Breast epithelium (tissue), 4 donors: ENCODE results near the gene HOPX. TPM values are rescaled to one million over a fixed set of nuclear protein-coding genes. Genes with fewer than 3 reads are reported as not detected.
"Not testable (repeated sequence)": the region's sequence is repeated elsewhere in the genome, so short reads cannot be mapped to it uniquely, and the experiment has no call there.

Experiments used
- DNase-seq, 2 donors: peaks; one replicate each; pipeline ENCODE4 v3.0.0-alpha.2; 2019; ENCODE audit warnings: low spot score in 2 of 2
- H3K27ac ChIP-seq, 2 donors: fragments of 200-600 bp; sonication (generic) in 1 of 2; one replicate each; pipeline ENCODE4 v1.5.1; 2016 to 2019; ENCODE audit warnings: mild to moderate bottlenecking in 1 of 2
- H3K27me3 ChIP-seq, 2 donors: fragments of 200-600 bp; sonication (generic) in 1 of 2; one replicate each; pipeline versions ENCODE4 v1.5.1 to v1.6.0; 2017 to 2019; ENCODE audit warnings: control low read depth in 1 of 2, mild to moderate bottlenecking in 1 of 2
- H3K36me3 ChIP-seq: fragments of 200-600 bp; one replicate; pipeline ENCODE4 v1.5.1; 2019
- H3K4me1 ChIP-seq, 2 donors: fragments of 200-600 bp; sonication (generic); one replicate each; pipeline ENCODE4 v1.5.1; 2016 to 2019; ENCODE audit warnings: control low read depth in 1 of 2
- H3K4me3 ChIP-seq, 3 donors: fragments of 200-600 bp; sonication (generic); 1 replicate in 2 of 3; 2 replicates in 1 of 3; pipeline ENCODE4 v1.5.1; 2016 to 2019; ENCODE audit warnings: mild to moderate bottlenecking in 3 of 3, moderate library complexity in 2 of 3
- H3K9me3 ChIP-seq, 2 donors: fragments of 200-600 bp; sonication (generic) in 1 of 2; one replicate each; pipeline ENCODE4 v1.5.1; 2016 to 2019; ENCODE audit warnings: control low read depth in 1 of 2
- POLR2A ChIP-seq: fragments of 450-650 bp; IDR thresholded peaks from one replicate; pipeline ENCODE4 v1.6.1; 2016; ENCODE audit warnings: antibody characterized with exemption, mild to moderate bottlenecking, moderate library complexity
- POLR2AphosphoS5 ChIP-seq, 3 donors: sonication (generic); formaldehyde crosslinking; IDR thresholded peaks; one replicate each; pipeline ENCODE4 v1.6.1; 2017; ENCODE audit warnings: antibody characterized with exemption in 3 of 3
- intact Hi-C: fragments of 100-400 bp; cut with DNase I; formaldehyde crosslinking; loops from one replicate; pipeline ENCODE4 v1.15.1; 2023; ENCODE audit warnings: low total_unique reads
- total RNA-seq, 3 donors: library from RNA; depleted of rRNA; stranded (reverse); fragments of >200 nt; gene quantifications; one replicate each; pipeline ENCODE4 v1.1.0, GENCODE V29; 2016
- TF ChIP-seq, protein P1 (sequence below), 3 donors: fragments of 450-650 bp; IDR thresholded peaks; one replicate each; pipeline ENCODE4 v1.5.1; 2016 to 2017; ENCODE audit warnings: antibody characterized with exemption in 3 of 3, mild to moderate bottlenecking in 3 of 3, moderate library complexity in 3 of 3

HOPX gene
- total RNA-seq, 3 donors from 2014 or later, result 3.8 to 9.8 (median 4.8) TPM

DNA sequence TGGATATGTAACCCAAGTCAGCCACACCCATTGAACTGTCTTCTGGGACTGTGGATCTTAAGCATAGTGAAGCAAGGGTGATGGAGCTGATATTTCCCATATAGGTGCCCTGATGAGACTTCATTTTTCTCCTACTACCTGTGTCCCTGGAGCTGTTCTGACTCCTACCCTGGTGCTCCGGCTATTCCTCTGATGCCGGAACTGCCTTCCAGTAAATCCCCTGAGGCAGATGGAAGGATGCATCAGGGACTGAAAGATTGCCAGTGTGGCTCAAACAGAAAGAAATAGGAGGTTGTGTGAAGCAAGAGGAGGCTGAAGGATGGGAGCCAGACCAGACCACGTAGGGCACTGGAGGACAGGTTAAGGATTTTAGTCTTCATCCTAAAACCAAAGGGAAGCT is 74.7 kb downstream of the HOPX start:
- no peak overlapping the region for H3K4me3 ChIP-seq
- no peaks in the 10 kb centered on the region for H3K4me1 ChIP-seq
- no peaks in the 10 kb centered on the region for H3K9me3 ChIP-seq
- no peak for TF ChIP-seq POLR2A
- no peak for TF ChIP-seq POLR2AphosphoS5 (IDR thresholded peaks at IDR 0.05)
- H3K27ac ChIP-seq, result no peak overlapping the region
- no peaks in the 10 kb centered on the region for H3K27me3 ChIP-seq
- DNase-seq, result no peak
- intact Hi-C loops, result no loop called here
- no peaks in the 10 kb centered on the region for H3K36me3 ChIP-seq

DNA sequence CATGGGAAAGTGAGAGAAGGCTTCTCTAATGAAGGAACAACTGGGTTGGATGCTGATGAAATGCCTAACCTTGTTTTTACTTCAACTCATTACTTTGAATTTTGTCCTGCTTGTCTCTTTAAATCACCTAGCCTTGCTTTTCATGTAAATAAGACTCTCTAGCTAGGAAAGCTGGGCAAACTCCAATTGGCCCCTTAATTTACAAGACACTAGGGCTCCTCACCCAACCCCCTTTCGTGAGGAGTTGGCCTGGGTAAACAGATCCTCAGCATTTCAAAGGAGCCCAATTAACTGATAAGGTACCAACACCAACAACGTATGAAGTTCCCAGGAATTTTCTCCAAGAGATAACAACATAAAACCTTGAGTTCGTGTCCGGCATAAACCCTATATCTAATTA is 75.6 kb downstream of the HOPX start:
- H3K27ac ChIP-seq, intact Hi-C loops, H3K9me3 ChIP-seq, H3K4me3 ChIP-seq, DNase-seq, H3K27me3 ChIP-seq, H3K4me1 ChIP-seq, H3K36me3 ChIP-seq: not testable (repeated sequence)

DNA sequence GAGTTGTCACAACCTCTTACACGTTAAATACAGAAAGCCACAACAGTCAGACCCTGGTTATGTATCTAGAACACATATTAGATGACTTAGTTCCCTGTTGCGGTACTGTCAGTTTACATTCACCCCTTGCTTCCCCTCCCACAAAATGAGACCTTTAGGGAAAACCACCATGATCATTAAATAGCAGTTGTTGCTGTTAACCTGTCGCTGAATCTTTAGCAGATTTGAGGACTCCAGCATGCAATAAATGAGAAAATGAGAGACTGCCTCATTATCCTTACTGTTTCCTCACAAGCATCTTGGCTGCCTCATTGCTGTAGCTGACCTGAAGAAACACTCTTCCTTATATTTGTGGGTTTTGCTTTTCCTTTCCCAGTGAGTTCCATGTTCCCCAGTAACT is 77.8 kb downstream of the HOPX start:
- no peaks in the 10 kb centered on the region for H3K4me1 ChIP-seq
- H3K27me3 ChIP-seq, result no peaks in the 10 kb centered on the region
- no peaks in the 10 kb centered on the region for H3K36me3 ChIP-seq
- intact Hi-C loops, result no loop called here
- H3K27ac ChIP-seq, result no peak overlapping the region
- no peaks in the 10 kb centered on the region for H3K9me3 ChIP-seq
- TF ChIP-seq, protein P1, sequence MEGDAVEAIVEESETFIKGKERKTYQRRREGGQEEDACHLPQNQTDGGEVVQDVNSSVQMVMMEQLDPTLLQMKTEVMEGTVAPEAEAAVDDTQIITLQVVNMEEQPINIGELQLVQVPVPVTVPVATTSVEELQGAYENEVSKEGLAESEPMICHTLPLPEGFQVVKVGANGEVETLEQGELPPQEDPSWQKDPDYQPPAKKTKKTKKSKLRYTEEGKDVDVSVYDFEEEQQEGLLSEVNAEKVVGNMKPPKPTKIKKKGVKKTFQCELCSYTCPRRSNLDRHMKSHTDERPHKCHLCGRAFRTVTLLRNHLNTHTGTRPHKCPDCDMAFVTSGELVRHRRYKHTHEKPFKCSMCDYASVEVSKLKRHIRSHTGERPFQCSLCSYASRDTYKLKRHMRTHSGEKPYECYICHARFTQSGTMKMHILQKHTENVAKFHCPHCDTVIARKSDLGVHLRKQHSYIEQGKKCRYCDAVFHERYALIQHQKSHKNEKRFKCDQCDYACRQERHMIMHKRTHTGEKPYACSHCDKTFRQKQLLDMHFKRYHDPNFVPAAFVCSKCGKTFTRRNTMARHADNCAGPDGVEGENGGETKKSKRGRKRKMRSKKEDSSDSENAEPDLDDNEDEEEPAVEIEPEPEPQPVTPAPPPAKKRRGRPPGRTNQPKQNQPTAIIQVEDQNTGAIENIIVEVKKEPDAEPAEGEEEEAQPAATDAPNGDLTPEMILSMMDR (IDR thresholded peaks at IDR 0.05), result no peak
- TF ChIP-seq POLR2AphosphoS5 (IDR thresholded peaks at IDR 0.05) (no peak), POLR2A (no peak)
- H3K4me3 ChIP-seq, result no peak overlapping the region
- no peak for DNase-seq

Other genes starting within 250 kb of the HOPX start
- gene PPAT, start 245.7 kb downstream of the HOPX start, total RNA-seq, result 1 to 10 TPM; 5.6 to 8.9 (median 6.6) TPM
- gene PAICS, start 245.0 kb downstream of the HOPX start, total RNA-seq, result 10 to 100 TPM; 31.8 to 37.2 (median 35.1) TPM
- 10 to 100 TPM; 60.6 to 74.8 (median 71.8) TPM for gene SRP72, start 213.7 kb downstream of the HOPX start, total RNA-seq
- not detected for gene ARL9, start 175.5 kb downstream of the HOPX start, total RNA-seq
- 1 to 10 TPM in 1 of 3 donors, under 1 TPM in 1, not detected in 1; 0.66 to 2.4 TPM for gene SPINK2, start 140.4 kb upstream of the HOPX start, total RNA-seq
- gene REST, start 226.6 kb upstream of the HOPX start, total RNA-seq, result 10 to 100 TPM; 31.0 to 44.6 (median 32.8) TPM